Hepatic stellate cell (primary cell): ENCODE results near the gene ALG14.
A peak's percentile ranks its signal among the peaks of the same experiment; 100 is the strongest.
"Not testable (repeated sequence)": the region's sequence is repeated elsewhere in the genome, so short reads cannot be mapped to it uniquely, and the experiment has no call there.

Experiments used
- DNase-seq: peaks from one replicate; pipeline ENCODE4 v3.0.0; 2011; ENCODE audit warnings: low spot score

Gene ALG14

GRCh38 chr1:95072532-95073419 is at the start of gene ALG14:
TSS of gene ALG14 (minus strand) at chr1:95072951. CDS start at chr1:95072898, 53 bp downstream.
- DNase-seq, result peak; percentile 88

- DNase-seq, result no peak
These were observed 49.5 kb upstream of the ALG14 start for GRCh38 chr1:95122151-95122697.

GRCh38 chr1:95119273-95119672 is 46.5 kb upstream of the ALG14 start:
- no peak for DNase-seq

GRCh38 chr1:95118710-95119109 is 46.0 kb upstream of the ALG14 start:
- no peak for DNase-seq

- DNase-seq, result no peak
These were observed 45.3 kb upstream of the ALG14 start for GRCh38 chr1:95118067-95118499.

- DNase-seq, result peak; percentile 38
These were observed 44.7 kb upstream of the ALG14 start, which contains the start of gene TLCD4 for GRCh38 chr1:95117207-95118066. TSS of gene TLCD4 (plus strand) at chr1:95117355. CDS start at chr1:95143902, 26,547 bp downstream.

GRCh38 chr1:95116580-95117206 is 43.9 kb upstream of the ALG14 start:
- peak; percentile 14 for DNase-seq

GRCh38 chr1:95115708-95116137 is 43.0 kb upstream of the ALG14 start:
- no peak for DNase-seq

- no peak for DNase-seq
These were observed 40.9 kb upstream of the ALG14 start for GRCh38 chr1:95113684-95114083.

GRCh38 chr1:95111014-95111413 is 38.3 kb upstream of the ALG14 start:
- DNase-seq, result no peak

- DNase-seq, result no peak
These were observed 36.0 kb upstream of the ALG14 start for GRCh38 chr1:95108792-95109191.

- DNase-seq, result no peak
These were observed 25.4 kb upstream of the ALG14 start for GRCh38 chr1:95098196-95098595.

- no peak for DNase-seq
These were observed 24.7 kb upstream of the ALG14 start for GRCh38 chr1:95097426-95097825.

- DNase-seq, result no peak
These were observed 23.6 kb upstream of the ALG14 start for GRCh38 chr1:95096218-95096841.

- no peak for DNase-seq
These were observed 23.1 kb upstream of the ALG14 start for GRCh38 chr1:95095833-95096217.

- no peak for DNase-seq
These were observed 22.2 kb upstream of the ALG14 start for GRCh38 chr1:95094923-95095322.

- DNase-seq, result no peak
These were observed 20.5 kb upstream of the ALG14 start for GRCh38 chr1:95093296-95093695.

GRCh38 chr1:95092891-95093290 is 20.1 kb upstream of the ALG14 start:
- not testable (repeated sequence) for DNase-seq

- DNase-seq, result not testable (repeated sequence)
These were observed 18.5 kb upstream of the ALG14 start for GRCh38 chr1:95091290-95091689.

GRCh38 chr1:95089650-95090287 is 17.0 kb upstream of the ALG14 start:
- no peak for DNase-seq

- DNase-seq, result no peak
These were observed 15.6 kb upstream of the ALG14 start for GRCh38 chr1:95088303-95088702.
